NT2/D1 (cell line): ENCODE data around the gene EXT2.

Experiments used
- YY1 ChIP-seq: IDR thresholded peaks from 2 replicates; pipeline ENCODE4 v1.6.1; 2011; ENCODE audit not compliant: insufficient read length, insufficient read depth
- ZNF274 ChIP-seq: IDR thresholded peaks from 2 replicates; pipeline ENCODE4 v1.6.1; 2011; ENCODE audit warnings: mild to moderate bottlenecking, low read depth, low read length

GRCh38 chr11:44096360-44097185 is 1.1 kb downstream of the EXT2 start:
- TF ChIP-seq YY1: no peak
- TF ChIP-seq ZNF274: no peak
